ENCODE results near the gene ACOT7.

- TF ChIP-seq CTCF (IDR thresholded peaks at IDR 0.05) (no peak), POLR2A (IDR thresholded peaks at IDR 0.05) (no peak), POLR2AphosphoS5 (IDR thresholded peaks at IDR 0.05) (no peak)
Measured at GRCh38 chr1:6282577-6283270, 110.8 kb downstream of the ACOT7 start.

All from breast epithelium (tissue), 3 donors.